A673 (cell line): ENCODE data around the gene XIST.

Source experiments
- CTCF ChIP-seq: fragments of 300-800, 200-600 bp; sonication (generic); conservative IDR thresholded peaks from 2 replicates; pipeline ENCODE4 v1.5.1; 2017; ENCODE audit warnings: low read depth, mild to moderate bottlenecking, antibody characterized with exemption, low read length, moderate library complexity, mixed read lengths
- EZH2 ChIP-seq: fragments of 200-600 bp; sonication (generic); IDR thresholded peaks from 2 replicates; pipeline ENCODE4 v1.6.1; 2017; ENCODE audit warnings: borderline replicate concordance, low read depth, mild to moderate bottlenecking, mixed read lengths, antibody characterized with exemption, low read length; ENCODE audit not compliant: poor library complexity, severe bottlenecking

- TF ChIP-seq CTCF: no peak
- TF ChIP-seq EZH2: no peak
Observed at GRCh38 chrX:73852022-73852421, 492 bp downstream of the XIST start.
